WI38 (cell line): ENCODE data around the gene MEGF11.

ENCODE experiments used
- H3K4me3 ChIP-seq: 2 replicates; pipeline ENCODE4 v1.5.1; 2011; ENCODE audit warnings: low read depth, mild to moderate bottlenecking, control low read depth, low read length
- CTCF ChIP-seq: IDR thresholded peaks from 2 replicates; pipeline ENCODE4 v1.5.1; 2012; ENCODE audit warnings: low read depth, mild to moderate bottlenecking, control low read depth, low read length

MEGF11 gene

GRCh38 chr15:66222273-66223198 lies 31.0 kb downstream of the MEGF11 start:
- H3K4me3 ChIP-seq = no peak overlapping the region

GRCh38 chr15:66221126-66221525 lies 32.4 kb downstream of the MEGF11 start:
- no peak overlapping the region for H3K4me3 ChIP-seq
- no peak for TF ChIP-seq CTCF

More at GRCh38 chr15:66222273-66223198, 31.0 kb downstream of the MEGF11 start:
- no peak for TF ChIP-seq CTCF

GRCh38 chr15:66220601-66221000 lies 32.9 kb downstream of the MEGF11 start:
- H3K4me3 ChIP-seq = no peak overlapping the region
- no peak for TF ChIP-seq CTCF

- TF ChIP-seq CTCF = no peak
- no peak overlapping the region for H3K4me3 ChIP-seq
These were observed 34.2 kb downstream of the MEGF11 start for GRCh38 chr15:66219339-66219738.

- no peak overlapping the region for H3K4me3 ChIP-seq
- TF ChIP-seq CTCF = no peak
These were observed 36.7 kb downstream of the MEGF11 start for GRCh38 chr15:66216806-66217205.

- TF ChIP-seq CTCF = no peak
- H3K4me3 ChIP-seq = no peak overlapping the region
These were observed 37.7 kb downstream of the MEGF11 start for GRCh38 chr15:66215811-66216210.

- no peak for TF ChIP-seq CTCF
- no peak overlapping the region for H3K4me3 ChIP-seq
These were observed 39.3 kb downstream of the MEGF11 start for GRCh38 chr15:66214246-66214645.
